ENCODE measurements around the gene PRCD. TPM values are rescaled to one million over a fixed set of nuclear protein-coding genes. Genes with fewer than 3 reads are reported as not detected.

The PRCD gene
- total RNA-seq, 1 experiment from 2014 or later, result 2.5 TPM

GRCh38 chr17:76502341-76503211, 37.3 kb upstream of the PRCD start:
- Histone ChIP-seq H3K27ac (ENCODE audit: low read length) (no peak overlapping the region), H3K36me3 (ENCODE audit: low read depth, low read length) (no peaks in the 10 kb centered on the region), H3K4me3 (ENCODE audit: low read length) (no peak overlapping the region), H3F3A (ENCODE audit: low read length, unreplicated experiment) (no peaks in the 10 kb centered on the region), H3K9me2 (replicated peaks; ENCODE audit: low read length) (no peaks in the 10 kb centered on the region), H3K27me3 (ENCODE audit: low read length) (no peaks in the 10 kb centered on the region), H3K4me1 (ENCODE audit: insufficient read depth, low read length) (peaks cover 34% of the 10 kb centered on the region), H3K4me2 (ENCODE audit: low read length) (no peak overlapping the region), H4K20me1 (ENCODE audit: low read length) (peaks cover 3% of the 10 kb centered on the region; the same call in 1 of the 2 replicates), H2AFZ (ENCODE audit: low read length) (no peak overlapping the region), H3K9ac (ENCODE audit: low read length) (no peak overlapping the region), H3K79me2 (ENCODE audit: low read length) (peaks cover 34% of the 10 kb centered on the region), H3K9me3 (ENCODE audit: low read length) (no peaks in the 10 kb centered on the region)
- no TSS peak for BruUV-seq (replicated peaks)
- DNase-seq, result no peak
- intact Hi-C loops (cut with micrococcal nuclease), result no loop called here
- no peak for TF ChIP-seq EZH2 (IDR thresholded peaks at IDR 0.05; ENCODE audit: low read length, unreplicated experiment)
- no peak for TF ChIP-seq CTCF (conservative IDR thresholded peaks at IDR 0.05; ENCODE audit: low read depth, low read length)
- TF ChIP-seq EZH2phosphoT487 (IDR thresholded peaks at IDR 0.05; ENCODE audit: borderline replicate concordance, low read length), result no peak
- ChIA-PET POLR2A (ENCODE audit: unreplicated experiment) (no interaction called here), CTCF (interaction anchor here (0.8 kb wide), 1 partner anchor 44 kb away, joined by 7 read pairs; no protein-coding TSS in a partner anchor)
- ATAC-seq, result no peak

DNA sequence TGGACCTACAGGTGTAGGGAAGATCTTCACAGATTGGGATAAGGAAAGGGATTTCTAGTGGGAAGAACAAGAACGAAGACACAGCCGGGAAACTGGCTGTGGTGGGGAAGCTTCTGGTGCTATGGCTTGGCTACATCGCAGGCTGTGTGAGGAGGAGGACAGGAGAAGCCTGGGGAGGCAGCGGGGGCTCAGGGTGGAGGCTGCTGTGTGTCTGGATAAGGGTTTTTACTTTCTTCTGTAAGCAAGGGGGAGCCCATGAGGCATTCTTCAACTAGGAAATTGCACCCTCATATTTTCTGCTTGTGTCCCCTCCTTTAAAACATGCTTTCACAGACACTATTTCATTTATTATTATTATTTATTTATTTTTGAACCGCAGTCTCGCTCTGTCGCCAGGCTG, 35.7 kb upstream of the PRCD start:
- ChIA-PET POLR2A (ENCODE audit: unreplicated experiment) (no interaction called here), CTCF (interaction anchor here (0.5 to 0.7 kb wide), 2 partner anchors 120 to 214 kb away, joined by 3 to 4 read pairs; no protein-coding TSS in a partner anchor)
- ATAC-seq, result no peak
- H3K4me1 ChIP-seq (ENCODE audit: insufficient read depth, low read length), result peaks cover 19% of the 10 kb centered on the region
- no peak overlapping the region for H2AFZ ChIP-seq (ENCODE audit: low read length)
- H3K9ac ChIP-seq (ENCODE audit: low read length), result no peak overlapping the region
- peaks cover 20% of the 10 kb centered on the region for H3K79me2 ChIP-seq (ENCODE audit: low read length)
- H3K4me2 ChIP-seq (ENCODE audit: low read length), result no peak overlapping the region
- no peaks in the 10 kb centered on the region; the same call in 1 of the 2 replicates for H4K20me1 ChIP-seq (ENCODE audit: low read length)
- intact Hi-C loops (cut with micrococcal nuclease), result no loop called here
- H3K9me3 ChIP-seq (ENCODE audit: low read length), result no peaks in the 10 kb centered on the region
- H3K27me3 ChIP-seq (ENCODE audit: low read length), result no peaks in the 10 kb centered on the region
- no peak for DNase-seq
- TF ChIP-seq EZH2 (IDR thresholded peaks at IDR 0.05; ENCODE audit: low read length, unreplicated experiment) (no peak), CTCF (conservative IDR thresholded peaks at IDR 0.05; ENCODE audit: low read depth, low read length) (peak; percentile 39; the same call in 1 of the 2 replicates)
- no TSS peak for BruUV-seq (replicated peaks)
- H3K27ac ChIP-seq (ENCODE audit: low read length), result no peak overlapping the region
- H3K9me2 ChIP-seq (replicated peaks; ENCODE audit: low read length), result no peaks in the 10 kb centered on the region
- no peak overlapping the region for H3K4me3 ChIP-seq (ENCODE audit: low read length)
- no peaks in the 10 kb centered on the region for H3K36me3 ChIP-seq (ENCODE audit: low read depth, low read length)
- H3F3A ChIP-seq (ENCODE audit: low read length, unreplicated experiment), result no peaks in the 10 kb centered on the region

Data from PC-3 (cell line).